Spleen (tissue), 11 donors: ENCODE measurements around the gene ACOX3. TPM values are rescaled to one million over a fixed set of nuclear protein-coding genes. Genes with fewer than 3 reads are reported as not detected.

ENCODE experiments used
- DNase-seq: peaks from one replicate; pipeline ENCODE4 v3.0.0-alpha.2; 2020
- H3K27ac ChIP-seq, 8 donors: fragments of 200-600 bp; sonication (generic) in 7 of 8; 1 replicate in 4 of 8; 2 replicates in 4 of 8; pipeline versions ENCODE4 v1.5.0 to v1.8.0; 2016 to 2021; ENCODE audit warnings: inconsistent platforms in 4 of 8, mild to moderate bottlenecking in 4 of 8, moderate library complexity in 1 of 8
- H3K27me3 ChIP-seq, 7 donors: fragments of 200-600 bp; sonication (generic) in 6 of 7; replicated peaks in 1 of 7; 1 replicate in 4 of 7; 2 replicates in 3 of 7; pipeline versions ENCODE4 v1.5.0 to v1.8.0; 2016 to 2021; ENCODE audit warnings: inconsistent platforms in 3 of 7, mild to moderate bottlenecking in 1 of 7
- H3K36me3 ChIP-seq, 6 donors: fragments of 200-600 bp; sonication (generic) in 5 of 6; 1 replicate in 4 of 6; 2 replicates in 2 of 6; pipeline versions ENCODE4 v1.5.0 to v1.8.0; 2016 to 2021; ENCODE audit warnings: inconsistent platforms in 2 of 6
- H3K4me1 ChIP-seq, 6 donors: fragments of 200-600 bp; sonication (generic) in 5 of 6; 1 replicate in 3 of 6; 2 replicates in 3 of 6; pipeline versions ENCODE4 v1.5.0 to v1.8.0; 2016 to 2021; ENCODE audit warnings: inconsistent platforms in 3 of 6
- H3K4me3 ChIP-seq, 8 donors: fragments of 200-600 bp; sonication (generic) in 7 of 8; 1 replicate in 4 of 8; 2 replicates in 4 of 8; pipeline versions ENCODE4 v1.5.0 to v1.8.0; 2016 to 2021; ENCODE audit warnings: inconsistent platforms in 4 of 8, mild to moderate bottlenecking in 4 of 8, moderate library complexity in 2 of 8
- H3K9me3 ChIP-seq, 8 donors: fragments of 200-600 bp; sonication (generic) in 7 of 8; 1 replicate in 4 of 8; 2 replicates in 4 of 8; pipeline versions ENCODE4 v1.5.0 to v1.8.0; 2016 to 2021; ENCODE audit warnings: inconsistent platforms in 4 of 8
- POLR2A ChIP-seq, 3 donors: fragments of 450-650 bp; IDR thresholded peaks; one replicate each; pipeline ENCODE4 v1.5.1; 2017; ENCODE audit warnings: antibody characterized with exemption in 3 of 3, mild to moderate bottlenecking in 1 of 3
- POLR2AphosphoS5 ChIP-seq, 3 donors: sonication (generic); formaldehyde crosslinking; IDR thresholded peaks; one replicate each; pipeline ENCODE4 v1.5.1; 2017; ENCODE audit warnings: antibody characterized with exemption in 3 of 3
- WGBS, 5 donors: extraction: QIAGEN DNeasy Blood & Tissue Kit in 3 of 5; methylation state at CpG; one replicate each; pipeline versions ENCODE4 v1.1.5 to v1.1.7; 2013 to 2018; 5-methylcytosine and 5-hydroxymethylcytosine counted together
- intact Hi-C: fragments of 100-400 bp; cut with DNase I; formaldehyde crosslinking; loops from one replicate; pipeline ENCODE4 v1.15.0; 2023; ENCODE audit warnings: low total_unique reads
- polyA plus RNA-seq, 3 donors: library from polyadenylated mRNA; stranded (reverse); fragments of 200-250 nt; gene quantifications; one replicate each; pipeline ENCODE4 v1.2.1, GENCODE V29; 2013
- total RNA-seq, 7 donors: library from RNA; depleted of rRNA in 3 of 7; stranded (reverse); fragments of >200 nt in 3 of 7; fragmentation: NEBNext Ultra II Directional in 4 of 7; extraction: Animal tissue kit (Norgen Biotek cat#: 25700) in 4 of 7; gene quantifications; one replicate each; pipeline versions ENCODE4 v1.1.0 to v1.2.1, GENCODE V29; 2016 to 2021
- TF ChIP-seq, protein P1 (sequence below), 11 experiments: fragments of 200-600 bp in 7 of 11; fragments of 450-650 bp in 4 of 11; sonication (generic) in 4 of 11; IDR thresholded peaks in 8 of 11; conservative IDR thresholded peaks in 3 of 11; 1 replicate in 7 of 11; 2 replicates in 4 of 11; pipeline versions ENCODE4 v1.4.0 to v1.8.0; 2016 to 2021; ENCODE audit warnings: antibody characterized with exemption in 11 of 11, inconsistent platforms in 4 of 11, mild to moderate bottlenecking in 1 of 11
- donor health status: healthy with polysubstance abuse.
- donor health status: DM: no; HTN: no; CAD: no; lungs with moderate emphysema.
- donor health status: DM: no; HTN: no; CAD: no.
- donor health status: Bipolar disorder and iron deficiency.
- donor health status: healthy.
- donor health status: DM: no; HTN: no; CAD: no.
- donor health status: DM: yes; HTN: yes; CAD: no.

ACOX3 gene
- total and polyA plus RNA-seq, 10 donors, result 11.3 to 26.5 (median 19.7) TPM

DNA sequence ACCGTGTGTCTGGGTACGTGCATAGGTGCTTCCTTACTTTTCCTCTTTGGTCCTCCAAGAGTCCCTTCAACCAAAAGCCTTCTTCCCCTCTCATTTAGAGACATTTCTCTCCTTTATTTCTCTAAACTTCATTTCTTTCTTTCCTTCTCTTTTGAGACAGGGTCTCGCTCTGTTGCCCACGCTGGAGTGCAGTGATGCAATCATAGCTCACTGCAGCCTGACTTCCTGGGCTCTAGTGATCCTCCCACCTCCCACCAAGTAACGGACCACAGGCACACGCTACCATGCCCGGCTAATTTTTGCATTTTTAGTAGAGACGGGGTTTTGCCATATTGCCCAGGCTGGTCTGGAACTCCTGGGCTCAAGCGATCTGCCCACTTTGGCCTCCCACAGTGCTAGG is 42.2 kb downstream of the ACOX3 start:
- DNase-seq, result no peak
- H3K4me3 ChIP-seq, result no peak overlapping the region
- H3K27ac ChIP-seq, result no peak overlapping the region
- intact Hi-C loops, result no loop called here
- 61 to 78% (median 75%) methylated on average over 9 of the region's 9 CpGs for WGBS, 5 donors
- no peaks in the 10 kb centered on the region for H3K9me3 ChIP-seq
- peaks cover 0 to 91% (median 39%) of the 10 kb centered on the region in 6 donors for H3K36me3 ChIP-seq
- no peaks in the 10 kb centered on the region for H3K27me3 ChIP-seq
- H3K4me1 ChIP-seq, result peaks cover 0 to 16% (median 9%) of the 10 kb centered on the region in 6 donors
- TF ChIP-seq POLR2AphosphoS5 (IDR thresholded peaks at IDR 0.05) (no peak), POLR2A (IDR thresholded peaks at IDR 0.05) (no peak)
- TF ChIP-seq, protein P1, sequence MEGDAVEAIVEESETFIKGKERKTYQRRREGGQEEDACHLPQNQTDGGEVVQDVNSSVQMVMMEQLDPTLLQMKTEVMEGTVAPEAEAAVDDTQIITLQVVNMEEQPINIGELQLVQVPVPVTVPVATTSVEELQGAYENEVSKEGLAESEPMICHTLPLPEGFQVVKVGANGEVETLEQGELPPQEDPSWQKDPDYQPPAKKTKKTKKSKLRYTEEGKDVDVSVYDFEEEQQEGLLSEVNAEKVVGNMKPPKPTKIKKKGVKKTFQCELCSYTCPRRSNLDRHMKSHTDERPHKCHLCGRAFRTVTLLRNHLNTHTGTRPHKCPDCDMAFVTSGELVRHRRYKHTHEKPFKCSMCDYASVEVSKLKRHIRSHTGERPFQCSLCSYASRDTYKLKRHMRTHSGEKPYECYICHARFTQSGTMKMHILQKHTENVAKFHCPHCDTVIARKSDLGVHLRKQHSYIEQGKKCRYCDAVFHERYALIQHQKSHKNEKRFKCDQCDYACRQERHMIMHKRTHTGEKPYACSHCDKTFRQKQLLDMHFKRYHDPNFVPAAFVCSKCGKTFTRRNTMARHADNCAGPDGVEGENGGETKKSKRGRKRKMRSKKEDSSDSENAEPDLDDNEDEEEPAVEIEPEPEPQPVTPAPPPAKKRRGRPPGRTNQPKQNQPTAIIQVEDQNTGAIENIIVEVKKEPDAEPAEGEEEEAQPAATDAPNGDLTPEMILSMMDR (IDR thresholded peaks at IDR 0.05 in 8 of 11, conservative IDR thresholded peaks at IDR 0.05 in 3 of 11), result no peak

DNA sequence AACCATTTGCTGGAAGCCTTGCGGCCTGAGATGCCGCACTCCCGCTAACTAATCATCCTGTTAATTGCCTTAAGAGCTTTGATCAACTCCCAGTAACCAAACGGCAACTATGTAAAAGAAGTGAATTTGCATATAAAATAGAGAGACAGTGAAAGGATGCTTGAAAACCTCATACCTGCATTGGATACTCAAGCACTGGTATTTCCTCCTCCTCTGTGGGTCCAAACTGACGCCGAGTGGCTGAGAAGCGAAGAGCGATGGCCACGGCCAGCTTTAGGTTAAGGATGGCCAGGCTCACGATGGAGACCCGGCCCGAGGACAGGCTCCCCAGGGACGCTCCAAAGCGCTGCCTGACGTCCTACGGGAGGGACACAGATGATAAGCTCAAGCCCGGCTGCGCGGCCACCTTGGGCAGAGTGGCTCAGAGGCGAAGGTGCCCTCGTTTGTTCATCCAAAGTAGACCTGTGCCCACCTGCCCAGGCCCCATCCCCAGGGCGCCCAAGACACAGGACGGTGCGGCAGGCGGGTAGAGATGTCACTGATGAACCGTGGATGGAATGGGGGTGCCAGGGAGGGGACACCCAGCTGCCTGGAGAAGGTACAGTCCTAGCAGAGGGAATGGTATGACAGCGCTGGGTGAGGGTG is 43.6 kb downstream of the ACOX3 start:
- intact Hi-C loops, result no loop called here
- 94 to 97% (median 95%) methylated on average over 24 to 27 of the region's 27 CpGs for WGBS, 5 donors

DNA sequence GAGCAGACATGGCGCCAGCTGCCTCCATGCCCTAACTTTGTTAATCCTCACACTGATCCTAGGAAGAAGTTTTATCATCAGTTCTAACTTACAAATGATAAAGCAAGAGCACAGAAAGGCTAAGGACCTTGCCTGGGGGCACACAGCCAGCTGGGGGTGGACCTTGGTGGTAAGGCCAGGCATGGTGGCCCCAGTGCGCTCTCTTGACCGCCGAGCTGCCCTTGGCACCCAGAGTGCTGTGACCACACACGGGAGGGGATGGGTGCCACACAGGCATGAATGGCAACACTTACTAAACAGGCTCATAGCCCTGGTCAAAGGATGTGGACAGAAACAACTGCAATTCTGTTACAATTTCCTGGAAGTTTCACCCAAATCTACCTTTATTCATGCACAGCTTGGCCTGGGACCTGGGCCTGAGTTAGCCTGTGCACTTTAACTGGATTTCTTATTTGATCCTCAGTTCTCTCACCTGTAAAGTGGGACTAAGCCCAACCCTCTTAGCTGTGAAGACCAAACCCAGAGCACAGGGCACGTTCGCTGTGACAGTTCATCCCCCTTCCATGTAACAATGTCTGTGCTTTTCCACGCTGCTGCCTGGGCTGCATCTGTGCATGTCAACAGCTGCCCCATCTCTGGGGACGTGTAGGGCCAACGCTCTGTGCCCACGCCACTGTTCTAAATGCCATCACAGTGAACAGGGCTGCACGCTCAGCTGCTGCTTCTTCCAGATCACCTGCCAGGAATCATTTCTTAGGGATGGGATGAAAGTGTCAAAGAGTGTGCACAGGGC is 44.8 kb downstream of the ACOX3 start:
- Histone ChIP-seq H3K4me3 (no peak overlapping the region), H3K36me3 (peaks cover 0 to 95% (median 49%) of the 10 kb centered on the region in 6 donors), H3K27me3 (no peaks in the 10 kb centered on the region), H3K27ac (no peak overlapping the region), H3K4me1 (peaks cover 0 to 7% (median 0%) of the 10 kb centered on the region in 6 donors), H3K9me3 (no peaks in the 10 kb centered on the region)
- no peak for DNase-seq
- WGBS, 5 donors, result 72 to 93% (median 89%) methylated on average over 7 to 12 of the region's 12 CpGs
- TF ChIP-seq POLR2AphosphoS5 (IDR thresholded peaks at IDR 0.05) (no peak), POLR2A (IDR thresholded peaks at IDR 0.05) (no peak)
- TF ChIP-seq, protein P1 (IDR thresholded peaks at IDR 0.05 in 8 of 11, conservative IDR thresholded peaks at IDR 0.05 in 3 of 11), result no peak
- intact Hi-C loops, result no loop called here

More for the DNA sequence above, 43.6 kb downstream of the ACOX3 start:
- Histone ChIP-seq H3K4me3 (no peak overlapping the region), H3K27me3 (no peaks in the 10 kb centered on the region), H3K4me1 (peaks cover 0 to 7% (median 0%) of the 10 kb centered on the region in 6 donors), H3K9me3 (no peaks in the 10 kb centered on the region), H3K36me3 (peaks cover 0 to 96% (median 44%) of the 10 kb centered on the region in 6 donors), H3K27ac (no peak overlapping the region)
- no peak for TF ChIP-seq POLR2A (IDR thresholded peaks at IDR 0.05)
- TF ChIP-seq, protein P1 (IDR thresholded peaks at IDR 0.05 in 8 of 11, conservative IDR thresholded peaks at IDR 0.05 in 3 of 11), result no peak
- TF ChIP-seq POLR2AphosphoS5 (IDR thresholded peaks at IDR 0.05), result no peak
- no peak for DNase-seq

DNA sequence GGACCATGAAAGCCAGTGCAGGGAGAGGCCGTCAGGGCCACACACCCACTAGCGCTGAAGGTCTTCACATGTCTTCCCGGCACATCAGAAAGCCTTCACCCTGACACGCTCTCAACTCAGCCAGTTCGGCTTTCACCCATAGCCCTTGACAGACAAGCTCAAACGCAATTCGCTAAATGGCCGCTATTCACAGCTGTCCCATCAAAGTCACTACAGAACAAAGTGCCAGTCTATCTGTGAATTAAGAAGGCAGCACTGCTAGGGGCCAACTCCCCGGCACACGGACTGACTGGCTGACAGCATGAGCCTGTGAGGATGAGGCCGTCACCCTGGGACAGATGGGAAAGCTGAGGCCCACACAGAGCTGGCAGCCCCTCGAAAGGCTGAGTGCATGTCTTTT is 45.7 kb downstream of the ACOX3 start:
- peaks cover 0 to 97% (median 48%) of the 10 kb centered on the region in 6 donors for H3K36me3 ChIP-seq
- DNase-seq, result no peak
- intact Hi-C loops, result no loop called here
- H3K4me3 ChIP-seq, result no peak overlapping the region
- 96 to 98% (median 97%) methylated on average over 8 to 12 of the region's 12 CpGs for WGBS, 5 donors
- TF ChIP-seq POLR2AphosphoS5 (IDR thresholded peaks at IDR 0.05) (no peak), POLR2A (IDR thresholded peaks at IDR 0.05) (no peak)
- TF ChIP-seq, protein P1 (IDR thresholded peaks at IDR 0.05 in 8 of 11, conservative IDR thresholded peaks at IDR 0.05 in 3 of 11), result no peak
- H3K27ac ChIP-seq, result no peak overlapping the region
- H3K9me3 ChIP-seq, result no peaks in the 10 kb centered on the region
- no peaks in the 10 kb centered on the region for H3K27me3 ChIP-seq
- peaks cover 0 to 7% (median 0%) of the 10 kb centered on the region in 6 donors for H3K4me1 ChIP-seq
